OCI-LY1 (cell line): ENCODE measurements around the gene FARS2.

Source experiments
- H2AFZ ChIP-seq: fragments of 200-600 bp; sonication (generic), shearing (Covaris generic); 2 replicates; pipeline ENCODE4 v1.6.0; 2014; ENCODE audit warnings: antibody characterized with exemption, mild to moderate bottlenecking, low read length
- H3F3A ChIP-seq: fragments of 200-600 bp; sonication (generic), shearing (Covaris generic); 2 replicates; pipeline ENCODE4 v1.6.0; 2014; ENCODE audit warnings: mild to moderate bottlenecking, antibody characterized with exemption, low read length, moderate library complexity; ENCODE audit not compliant: insufficient read depth
- H3K27ac ChIP-seq: fragments of 200-600 bp; sonication (generic); 2 replicates; pipeline ENCODE4 v1.5.1; 2014; ENCODE audit warnings: low read length, mixed run types, mild to moderate bottlenecking, low read depth; ENCODE audit not compliant: poor library complexity, severe bottlenecking
- H3K27me3 ChIP-seq: fragments of 200-600 bp; sonication (generic); 2 replicates; pipeline ENCODE4 v1.6.0; 2014; ENCODE audit warnings: antibody characterized with exemption, mild to moderate bottlenecking, low read length, moderate library complexity; ENCODE audit not compliant: insufficient read depth
- H3K36me3 ChIP-seq: fragments of 200-600 bp; sonication (generic); 2 replicates; pipeline ENCODE4 v1.6.1; 2014; ENCODE audit warnings: mild to moderate bottlenecking, antibody characterized with exemption, low read length, moderate library complexity, mixed read lengths; ENCODE audit not compliant: insufficient read depth
- H3K4me1 ChIP-seq: fragments of 200-600 bp; sonication (generic); 2 replicates; pipeline ENCODE4 v1.5.1; 2014; ENCODE audit warnings: mild to moderate bottlenecking, low read length, moderate library complexity; ENCODE audit not compliant: insufficient read depth, severe bottlenecking
- H3K4me2 ChIP-seq: fragments of 200-600 bp; sonication (generic), shearing (Covaris generic); 2 replicates; pipeline ENCODE4 v1.6.1; 2014; ENCODE audit warnings: low read length
- H3K4me3 ChIP-seq: fragments of 200-600 bp; sonication (generic); 2 replicates; pipeline ENCODE4 v1.5.1; 2014; ENCODE audit warnings: low read length, low read depth, mild to moderate bottlenecking, mixed read lengths; ENCODE audit not compliant: poor library complexity, severe bottlenecking
- H3K79me2 ChIP-seq: fragments of 200-600 bp; shearing (Covaris generic); 2 replicates; pipeline ENCODE4 v1.6.1; 2016; ENCODE audit warnings: mixed run types, low read length, mixed read lengths; ENCODE audit not compliant: insufficient read depth
- H3K9ac ChIP-seq: fragments of 200-600 bp; sonication (generic), shearing (Covaris generic); 2 replicates; pipeline ENCODE4 v1.6.1; 2014; ENCODE audit warnings: mild to moderate bottlenecking, low read length, mixed read lengths
- H3K9me2 ChIP-seq: fragments of 200-600 bp; sonication (generic), shearing (Covaris generic); 2 replicates; pipeline ENCODE4 v1.6.1; 2014; ENCODE audit warnings: low read depth, mild to moderate bottlenecking, low read length, mixed read lengths
- H3K9me3 ChIP-seq: fragments of 200-600 bp; shearing (Covaris generic); 2 replicates; pipeline ENCODE4 v1.6.1; 2014; ENCODE audit warnings: low read length, mixed read lengths
- H4K20me1 ChIP-seq: fragments of 200-600 bp; sonication (generic), shearing (Covaris generic); 2 replicates; pipeline ENCODE4 v1.6.0; 2016; ENCODE audit warnings: mild to moderate bottlenecking, low read length; ENCODE audit not compliant: insufficient read depth
- EZH2 ChIP-seq: fragments of 200-600 bp; sonication (generic), shearing (Covaris generic); IDR thresholded peaks from 2 replicates; pipeline ENCODE4 v1.8.0; 2017; ENCODE audit warnings: borderline replicate concordance, mixed run types, mild to moderate bottlenecking, antibody characterized with exemption, low read length, moderate library complexity, mixed read lengths
- TF ChIP-seq, protein P1 (sequence below): fragments of 200-600 bp; sonication (generic), shearing (Covaris generic); IDR thresholded peaks from 2 replicates; pipeline ENCODE4 v1.5.1; 2017; ENCODE audit warnings: mild to moderate bottlenecking, antibody characterized with exemption, low read length, moderate library complexity, mixed read lengths

FARS2 gene

DNA sequence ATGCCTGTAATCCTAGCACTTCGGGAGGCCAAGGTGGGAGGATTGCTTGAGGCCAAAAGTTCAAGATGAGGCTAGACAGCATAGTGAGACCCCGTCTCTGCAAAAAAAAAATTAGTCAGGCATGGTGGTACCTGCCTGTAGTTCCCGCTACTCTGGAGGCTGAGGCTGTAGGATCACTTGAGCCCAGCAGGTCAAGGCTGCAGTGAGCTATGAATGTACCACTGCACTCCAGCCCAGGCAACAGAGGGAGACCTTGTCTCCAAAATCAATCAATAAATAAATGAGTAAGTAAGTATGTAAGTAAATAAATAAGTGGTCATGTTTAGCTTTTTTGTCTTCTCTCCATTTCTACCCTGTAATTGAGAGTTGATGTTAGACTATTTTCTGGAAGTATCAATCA is 336.8 kb downstream of the FARS2 start:
- Histone ChIP-seq H2AFZ (no peak overlapping the region), H3K27ac (no peak overlapping the region)
- no peak for TF ChIP-seq EZH2

GRCh38 chr6:5599127-5599526 is 337.8 kb downstream of the FARS2 start:
- Histone ChIP-seq H3K4me3 (no peak overlapping the region), H3F3A (no peaks in the 10 kb centered on the region), H3K27ac (no peak overlapping the region), H3K79me2 (no peaks in the 10 kb centered on the region), H3K4me2 (no peak overlapping the region), H3K36me3 (no peaks in the 10 kb centered on the region), H3K9me3 (no peaks in the 10 kb centered on the region), H3K27me3 (no peaks in the 10 kb centered on the region), H4K20me1 (no peaks in the 10 kb centered on the region), H2AFZ (no peak overlapping the region), H3K4me1 (no peaks in the 10 kb centered on the region), H3K9ac (no peak overlapping the region), H3K9me2 (no peaks in the 10 kb centered on the region)
- no peak for TF ChIP-seq EZH2
- TF ChIP-seq, protein P1, sequence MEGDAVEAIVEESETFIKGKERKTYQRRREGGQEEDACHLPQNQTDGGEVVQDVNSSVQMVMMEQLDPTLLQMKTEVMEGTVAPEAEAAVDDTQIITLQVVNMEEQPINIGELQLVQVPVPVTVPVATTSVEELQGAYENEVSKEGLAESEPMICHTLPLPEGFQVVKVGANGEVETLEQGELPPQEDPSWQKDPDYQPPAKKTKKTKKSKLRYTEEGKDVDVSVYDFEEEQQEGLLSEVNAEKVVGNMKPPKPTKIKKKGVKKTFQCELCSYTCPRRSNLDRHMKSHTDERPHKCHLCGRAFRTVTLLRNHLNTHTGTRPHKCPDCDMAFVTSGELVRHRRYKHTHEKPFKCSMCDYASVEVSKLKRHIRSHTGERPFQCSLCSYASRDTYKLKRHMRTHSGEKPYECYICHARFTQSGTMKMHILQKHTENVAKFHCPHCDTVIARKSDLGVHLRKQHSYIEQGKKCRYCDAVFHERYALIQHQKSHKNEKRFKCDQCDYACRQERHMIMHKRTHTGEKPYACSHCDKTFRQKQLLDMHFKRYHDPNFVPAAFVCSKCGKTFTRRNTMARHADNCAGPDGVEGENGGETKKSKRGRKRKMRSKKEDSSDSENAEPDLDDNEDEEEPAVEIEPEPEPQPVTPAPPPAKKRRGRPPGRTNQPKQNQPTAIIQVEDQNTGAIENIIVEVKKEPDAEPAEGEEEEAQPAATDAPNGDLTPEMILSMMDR, result no peak

More for the DNA sequence above, 336.8 kb downstream of the FARS2 start:
- no peaks in the 10 kb centered on the region for H4K20me1 ChIP-seq
- H3K27me3 ChIP-seq, result no peaks in the 10 kb centered on the region
- no peak overlapping the region for H3K9ac ChIP-seq
- no peaks in the 10 kb centered on the region for H3K79me2 ChIP-seq
- H3K4me3 ChIP-seq, result no peak overlapping the region
- H3K4me2 ChIP-seq, result no peak overlapping the region
- H3K36me3 ChIP-seq, result no peaks in the 10 kb centered on the region
- no peaks in the 10 kb centered on the region for H3K9me3 ChIP-seq
- H3F3A ChIP-seq, result no peaks in the 10 kb centered on the region
- no peaks in the 10 kb centered on the region for H3K9me2 ChIP-seq
- no peaks in the 10 kb centered on the region for H3K4me1 ChIP-seq

DNA sequence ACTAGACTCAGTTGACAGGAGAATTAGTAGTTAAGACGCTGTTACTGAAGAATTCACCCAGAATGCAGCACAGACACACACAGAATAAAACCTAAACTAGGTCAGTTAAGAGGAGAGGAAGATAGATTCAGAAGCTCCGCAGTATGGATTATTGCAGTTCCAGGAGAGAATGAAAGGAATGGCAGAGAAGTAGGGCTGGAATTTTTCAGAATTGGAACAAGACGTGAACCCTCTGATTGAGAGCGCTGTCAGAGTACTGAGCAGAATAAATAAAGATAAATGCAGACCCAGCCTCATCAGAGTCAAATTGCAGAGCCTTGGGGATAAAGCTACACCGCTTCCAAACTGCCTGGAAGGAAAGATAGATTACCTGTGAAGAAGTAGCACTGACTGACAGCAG is 344.6 kb downstream of the FARS2 start:
- H3K27me3 ChIP-seq, result no peaks in the 10 kb centered on the region
- H4K20me1 ChIP-seq, result no peaks in the 10 kb centered on the region
- TF ChIP-seq, protein P1, result no peak
- no peak for TF ChIP-seq EZH2
- no peak overlapping the region for H3K4me3 ChIP-seq
- no peaks in the 10 kb centered on the region for H3K4me1 ChIP-seq
- no peak overlapping the region for H3K9ac ChIP-seq
- H3K27ac ChIP-seq, result no peak overlapping the region
- no peak overlapping the region for H3K4me2 ChIP-seq
- no peaks in the 10 kb centered on the region for H3K79me2 ChIP-seq
- no peaks in the 10 kb centered on the region for H3K36me3 ChIP-seq
- H3F3A ChIP-seq, result no peaks in the 10 kb centered on the region
- H3K9me3 ChIP-seq, result no peaks in the 10 kb centered on the region
- no peak overlapping the region for H2AFZ ChIP-seq
- no peaks in the 10 kb centered on the region for H3K9me2 ChIP-seq

- H3K27me3 ChIP-seq, result no peaks in the 10 kb centered on the region
- H3K79me2 ChIP-seq, result no peaks in the 10 kb centered on the region
- H3K9ac ChIP-seq, result no peak overlapping the region
- no peaks in the 10 kb centered on the region for H3K36me3 ChIP-seq
- TF ChIP-seq, protein P1, result no peak
- no peak for TF ChIP-seq EZH2
- no peak overlapping the region for H3K4me3 ChIP-seq
- no peaks in the 10 kb centered on the region for H4K20me1 ChIP-seq
- no peaks in the 10 kb centered on the region for H3F3A ChIP-seq
- H3K9me3 ChIP-seq, result no peaks in the 10 kb centered on the region
- no peak overlapping the region for H2AFZ ChIP-seq
- no peaks in the 10 kb centered on the region for H3K4me1 ChIP-seq
- H3K27ac ChIP-seq, result no peak overlapping the region
- no peak overlapping the region for H3K4me2 ChIP-seq
- H3K9me2 ChIP-seq, result no peaks in the 10 kb centered on the region
Measured at GRCh38 chr6:5606546-5606945, 345.2 kb downstream of the FARS2 start.
